OCI-LY7 (cell line): ENCODE results near the gene TIGD7. TPM values are rescaled to one million over a fixed set of nuclear protein-coding genes. Genes with fewer than 3 reads are reported as not detected.

Experiments used
- BruUV-seq: library from RNA; stranded (reverse); fragments of 400-500 nt; replicated peaks from 2 replicates; lab custom pipeline; 2021; lab: Mats Ljungman, UMichigan
- CTCF ChIA-PET: fragments of 300-600 bp; sonication (Branson Sonifier 250); formaldehyde crosslinking; loops from one replicate; lab custom pipeline; 2022; ENCODE audit warnings: antibody characterized with exemption; ENCODE audit not compliant: unreplicated experiment; lab: Charles Lee
- POLR2A ChIA-PET: fragments of 300-600 bp; sonication (Branson Sonifier 250); formaldehyde crosslinking; loops from one replicate; lab custom pipeline; 2022; ENCODE audit warnings: antibody characterized with exemption; lab: Charles Lee
- DNase-seq: peaks from one replicate; pipeline ENCODE4 v3.0.0-alpha.2; 2015; ENCODE audit warnings: low spot score
- H2AFZ ChIP-seq: fragments of 200-600 bp; sonication (generic), shearing (Covaris generic); 2 replicates; pipeline ENCODE4 v1.6.1; 2014; ENCODE audit warnings: mild to moderate bottlenecking, antibody characterized with exemption, low read length, moderate library complexity
- H3K27ac ChIP-seq: fragments of 200-600 bp; sonication (generic); 2 replicates; pipeline ENCODE4 v1.5.1; 2014; ENCODE audit warnings: mixed run types, low read depth, mild to moderate bottlenecking, moderate library complexity, low read length, inconsistent platforms; ENCODE audit not compliant: poor library complexity, severe bottlenecking
- H3K36me3 ChIP-seq: fragments of 200-600 bp; sonication (generic); 2 replicates; pipeline ENCODE4 v1.6.1; 2014; ENCODE audit warnings: mild to moderate bottlenecking, antibody characterized with exemption, low read length, moderate library complexity, mixed read lengths; ENCODE audit not compliant: insufficient read depth
- H3K4me1 ChIP-seq: fragments of 200-600 bp; sonication (generic); 2 replicates; pipeline ENCODE4 v1.5.1; 2014; ENCODE audit warnings: mild to moderate bottlenecking, low read length; ENCODE audit not compliant: insufficient read depth, poor library complexity, severe bottlenecking
- H3K4me2 ChIP-seq: fragments of 200-600 bp; sonication (generic); 2 replicates; pipeline ENCODE4 v1.6.1; 2014; ENCODE audit warnings: mild to moderate bottlenecking, low read length
- H3K4me3 ChIP-seq: fragments of 200-600 bp; sonication (generic); 2 replicates; pipeline ENCODE4 v1.5.1; 2014; ENCODE audit warnings: mild to moderate bottlenecking, low read depth, low read length; ENCODE audit not compliant: poor library complexity, severe bottlenecking
- H3K79me2 ChIP-seq: fragments of 200-600 bp; sonication (generic); 2 replicates; pipeline ENCODE4 v1.6.1; 2016; ENCODE audit warnings: low read depth, mild to moderate bottlenecking, low read length, moderate library complexity, mixed read lengths; ENCODE audit not compliant: insufficient read depth
- H3K9me2 ChIP-seq: fragments of 200-600 bp; sonication (generic); 2 replicates; pipeline ENCODE4 v1.6.1; 2016; ENCODE audit warnings: mild to moderate bottlenecking, low read length, mixed read lengths; ENCODE audit not compliant: insufficient read depth
- H3K9me3 ChIP-seq: fragments of 200-600 bp; sonication (generic); 2 replicates; pipeline ENCODE4 v1.6.1; 2014; ENCODE audit warnings: mild to moderate bottlenecking, mixed run types, low read length, mixed read lengths
- H4K20me1 ChIP-seq: fragments of 200-600 bp; sonication (generic); 2 replicates; pipeline ENCODE4 v1.6.1; 2014; ENCODE audit warnings: mild to moderate bottlenecking, antibody characterized with exemption, low read length, moderate library complexity, mixed read lengths; ENCODE audit not compliant: insufficient read depth
- CTCF ChIP-seq: fragments of 200-600 bp; sonication (generic); conservative IDR thresholded peaks from 2 replicates; pipeline ENCODE4 v1.5.1; 2014; ENCODE audit warnings: mild to moderate bottlenecking, antibody characterized with exemption, low read length, moderate library complexity, mixed read lengths
- EZH2phosphoT487 ChIP-seq: fragments of 200-600 bp; sonication (generic); IDR thresholded peaks from 2 replicates; pipeline ENCODE4 v1.6.1; 2018; ENCODE audit warnings: low read depth, borderline replicate concordance, mild to moderate bottlenecking, mixed run types, antibody characterized with exemption, low read length, moderate library complexity, mixed read lengths
- intact Hi-C: fragments of 100-400 bp; cut with micrococcal nuclease; formaldehyde crosslinking; loops from one replicate; pipeline ENCODE4 v1.10.0; 2022; ENCODE audit not compliant: unreplicated experiment
- total RNA-seq, 2 experiments: library from RNA; depleted of rRNA in 1 of 2; stranded (reverse); fragments of >200 nt in 1 of 2; shearing (Covaris generic) in 1 of 2; gene quantifications; 2 replicates each; pipeline ENCODE4 v1.2.3, GENCODE V29; 2014 to 2022

The TIGD7 gene
- total RNA-seq, 2 experiments from 2014 or later, result 0.03 to 5.1 TPM

DNA sequence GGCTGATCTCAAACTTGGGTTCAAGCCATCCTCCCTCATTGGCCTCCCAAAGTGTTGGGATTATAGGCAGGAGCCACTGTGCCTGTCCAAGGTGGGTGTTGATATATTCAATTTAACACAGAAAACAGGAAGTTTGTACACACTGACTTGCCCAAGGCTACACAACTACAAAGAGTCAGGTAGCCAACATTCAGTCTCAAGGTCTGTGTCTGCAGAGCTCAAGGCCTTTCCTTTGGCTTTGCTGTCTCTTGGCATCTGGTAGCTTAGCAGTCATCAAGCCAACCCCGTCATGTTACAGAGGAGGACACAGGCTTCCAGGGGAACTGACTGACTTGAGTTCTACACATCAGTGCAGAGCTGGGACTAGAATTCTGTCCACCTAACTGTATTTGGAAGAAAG lies 36.9 kb downstream of the TIGD7 start:
- BruUV-seq, result no TSS peak
- H3K4me2 ChIP-seq, result no peak overlapping the region
- intact Hi-C loops, result loop anchor here (5.0 to 10.0 kb wide), 2 partner anchors 99 to 113 kb away; no protein-coding TSS in a partner anchor
- TF ChIP-seq CTCF, result no peak
- TF ChIP-seq EZH2phosphoT487, result no peak
- no peaks in the 10 kb centered on the region for H3K9me2 ChIP-seq
- CTCF ChIA-PET, result interaction anchor here (0.6 to 1.3 kb wide), 2 partner anchors 8 to 12 kb away, joined by 3 to 8 read pairs; no protein-coding TSS in a partner anchor
- POLR2A ChIA-PET, result interaction anchor here (0.7 kb wide), 1 partner anchor 191 kb away, joined by 3 read pairs; no protein-coding TSS in a partner anchor
- DNase-seq, result no peak
- H3K4me1 ChIP-seq, result peaks cover 15% of the 10 kb centered on the region
- H4K20me1 ChIP-seq, result no peaks in the 10 kb centered on the region
- no peaks in the 10 kb centered on the region for H3K9me3 ChIP-seq
- no peaks in the 10 kb centered on the region for H3K36me3 ChIP-seq
- no peak overlapping the region for H3K27ac ChIP-seq
- peaks cover 4% of the 10 kb centered on the region; the same call in 1 of the 2 replicates for H3K79me2 ChIP-seq
- no peak overlapping the region for H2AFZ ChIP-seq
- H3K4me3 ChIP-seq, result no peak overlapping the region

GRCh38 chr16:3266873-3267537 lies 38.2 kb downstream of the TIGD7 start:
- H3K36me3 ChIP-seq, result no peaks in the 10 kb centered on the region
- H3K27ac ChIP-seq, result no peak overlapping the region
- CTCF ChIA-PET, result interaction anchor here (0.7 to 1.3 kb wide), 2 partner anchors 10 to 47 kb away, joined by 3 to 8 read pairs; no protein-coding TSS in a partner anchor
- peak overlapping the region; percentile 69; the same call in 1 of the 2 replicates for H2AFZ ChIP-seq
- DNase-seq, result peak; percentile 64
- H3K4me2 ChIP-seq, result 0 out of 2 replicates have a peak overlapping the region, but pooled peaks have one; percentile 10
- no peaks in the 10 kb centered on the region for H3K9me2 ChIP-seq
- POLR2A ChIA-PET, result interaction anchor here (1.5 kb wide), 1 partner anchor 134 kb away, joined by 3 read pairs; the partner anchor contains the start of genes ZNF174 and ZSCAN32
- H4K20me1 ChIP-seq, result no peaks in the 10 kb centered on the region
- H3K4me3 ChIP-seq, result no peak overlapping the region
- TF ChIP-seq CTCF (peak; percentile 93), EZH2phosphoT487 (no peak)
- intact Hi-C loops, result loop anchor here (1.0 to 10.0 kb wide), 3 partner anchors 100 to 233 kb away; no protein-coding TSS in a partner anchor
- H3K79me2 ChIP-seq, result peaks cover 4% of the 10 kb centered on the region; the same call in 1 of the 2 replicates
- BruUV-seq, result no TSS peak
- H3K9me3 ChIP-seq, result no peaks in the 10 kb centered on the region
- peaks cover 24% of the 10 kb centered on the region for H3K4me1 ChIP-seq
